GM12878 (cell line): ENCODE data around the gene HSD17B13.

Experiments
- CHD4 ChIP-seq: fragments of 200-600 bp; sonication (generic); IDR thresholded peaks from 2 replicates; pipeline ENCODE4 v1.6.1; 2016; ENCODE audit warnings: mild to moderate bottlenecking
- EZH2 ChIP-seq: IDR thresholded peaks from 2 replicates; pipeline ENCODE4 v1.6.1; 2012; ENCODE audit warnings: low read depth, mild to moderate bottlenecking, control low read depth, inconsistent platforms, low read length, borderline replicate concordance; ENCODE audit not compliant: control insufficient read depth
- FOXK2 ChIP-seq: fragments of 450-650 bp; IDR thresholded peaks from 2 replicates; pipeline ENCODE4 v1.6.1; 2017; ENCODE audit warnings: mild to moderate bottlenecking, moderate library complexity
- MYC ChIP-seq: IDR thresholded peaks from 2 replicates; pipeline ENCODE4 v1.6.1; 2011; ENCODE audit warnings: mild to moderate bottlenecking, low read length, moderate library complexity, inconsistent platforms; ENCODE audit not compliant: insufficient read depth, insufficient replicate concordance, insufficient read length, severe bottlenecking
- SRF ChIP-seq, 2 experiments: IDR thresholded peaks; 2 replicates each; pipeline ENCODE4 v1.6.1; 2011; ENCODE audit warnings: low read depth in 2 of 2, low read length in 2 of 2, mild to moderate bottlenecking in 1 of 2, moderate library complexity in 1 of 2
- TAF1 ChIP-seq: IDR thresholded peaks from 2 replicates; pipeline ENCODE4 v1.6.1; 2011; ENCODE audit warnings: mild to moderate bottlenecking, low read depth, low read length, borderline replicate concordance
- TF ChIP-seq, protein P1 (sequence below): IDR thresholded peaks from 2 replicates; pipeline ENCODE4 v1.6.1; 2012; ENCODE audit warnings: low read length, inconsistent platforms

DNA sequence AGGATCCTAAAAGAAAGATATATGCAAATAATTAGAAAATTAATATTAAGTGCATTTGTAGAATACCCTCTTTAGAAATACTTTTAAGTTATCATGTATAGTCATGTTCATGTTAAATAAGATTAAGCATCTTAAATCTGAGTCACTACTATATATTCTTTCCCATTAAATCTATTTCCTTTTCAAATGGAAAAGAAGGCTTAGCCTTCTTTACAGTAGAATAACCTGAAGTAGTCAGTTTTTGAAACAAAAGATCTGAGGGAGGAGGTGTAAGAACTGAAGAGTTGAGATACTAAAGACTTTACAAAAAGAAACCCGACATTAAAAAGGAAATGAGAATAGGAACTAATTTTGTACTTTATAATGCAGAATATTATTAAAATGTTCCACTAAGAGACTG lies 14.7 kb upstream of the HSD17B13 start:
- no peak for TF ChIP-seq CHD4
- TF ChIP-seq SRF (IDR thresholded peaks at IDR 0.05; ENCODE audit: low read depth in 2 of 2, low read length in 2 of 2): no peak
- no peak for TF ChIP-seq FOXK2
- no peak for TF ChIP-seq EZH2
- TF ChIP-seq TAF1: no peak
- TF ChIP-seq, protein P1, sequence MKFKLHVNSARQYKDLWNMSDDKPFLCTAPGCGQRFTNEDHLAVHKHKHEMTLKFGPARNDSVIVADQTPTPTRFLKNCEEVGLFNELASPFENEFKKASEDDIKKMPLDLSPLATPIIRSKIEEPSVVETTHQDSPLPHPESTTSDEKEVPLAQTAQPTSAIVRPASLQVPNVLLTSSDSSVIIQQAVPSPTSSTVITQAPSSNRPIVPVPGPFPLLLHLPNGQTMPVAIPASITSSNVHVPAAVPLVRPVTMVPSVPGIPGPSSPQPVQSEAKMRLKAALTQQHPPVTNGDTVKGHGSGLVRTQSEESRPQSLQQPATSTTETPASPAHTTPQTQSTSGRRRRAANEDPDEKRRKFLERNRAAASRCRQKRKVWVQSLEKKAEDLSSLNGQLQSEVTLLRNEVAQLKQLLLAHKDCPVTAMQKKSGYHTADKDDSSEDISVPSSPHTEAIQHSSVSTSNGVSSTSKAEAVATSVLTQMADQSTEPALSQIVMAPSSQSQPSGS: no peak
- TF ChIP-seq MYC: no peak
